HCEC 1CT (cell line): Measurements from ENCODE around the gene FAM131A.
"Not testable (repeated sequence)": the region's sequence is repeated elsewhere in the genome, so short reads cannot be mapped to it uniquely, and the experiment has no call there.

ENCODE experiments used
- DNase-seq: peaks from one replicate; pipeline ENCODE4 v3.0.0-alpha.2; 2017

FAM131A gene

GRCh38 chr3:184317201-184317600, 20.2 kb upstream of the FAM131A start:
- DNase-seq: no peak

GRCh38 chr3:184320104-184320445, 17.3 kb upstream of the FAM131A start:
- peak; percentile 97 for DNase-seq

- no peak for DNase-seq
Observed at GRCh38 chr3:184321666-184322065, 15.7 kb upstream of the FAM131A start.

GRCh38 chr3:184322731-184323487, 14.5 kb upstream of the FAM131A start:
- no peak for DNase-seq

GRCh38 chr3:184323696-184324095, 13.7 kb upstream of the FAM131A start:
- no peak for DNase-seq

- DNase-seq: no peak
Observed at GRCh38 chr3:184325269-184325668, 12.1 kb upstream of the FAM131A start.

- no peak for DNase-seq
Observed at GRCh38 chr3:184325715-184326369, 11.6 kb upstream of the FAM131A start.

GRCh38 chr3:184327171-184327570, 10.2 kb upstream of the FAM131A start:
- no peak for DNase-seq

GRCh38 chr3:184328516-184328915, 8.9 kb upstream of the FAM131A start:
- DNase-seq: no peak

GRCh38 chr3:184332370-184333090, 4.9 kb upstream of the FAM131A start:
- peak; percentile 92 for DNase-seq

GRCh38 chr3:184333190-184333589, 4.2 kb upstream of the FAM131A start:
- DNase-seq: no peak

GRCh38 chr3:184333700-184334099, 3.7 kb upstream of the FAM131A start:
- no peak for DNase-seq

- peak; percentile 74 for DNase-seq
Observed at GRCh38 chr3:184334470-184335158, 2.8 kb upstream of the FAM131A start.

- no peak for DNase-seq
Observed at GRCh38 chr3:184335291-184335660, 2.1 kb upstream of the FAM131A start.

GRCh38 chr3:184335661-184336546, 1.5 kb upstream of the FAM131A start:
- DNase-seq: peak; percentile 76

GRCh38 chr3:184336547-184337398, 627 bp upstream of the FAM131A start:
- peak; percentile 70 for DNase-seq

- DNase-seq: no peak
Observed at GRCh38 chr3:184337981-184338380, 581 bp downstream of the FAM131A start.

GRCh38 chr3:184338511-184338945, 1.1 kb downstream of the FAM131A start:
- DNase-seq: no peak

- no peak for DNase-seq
Observed at GRCh38 chr3:184339001-184339400, 1.6 kb downstream of the FAM131A start.

- DNase-seq: not testable (repeated sequence)
Observed at GRCh38 chr3:184339451-184340135, 2.2 kb downstream of the FAM131A start.

- DNase-seq: no peak
Observed at GRCh38 chr3:184341925-184342324, 4.5 kb downstream of the FAM131A start.
